A673 (cell line): ENCODE results near the gene NBPF3.

Experiments used
- EZH2 ChIP-seq: fragments of 200-600 bp; sonication (generic); IDR thresholded peaks from 2 replicates; pipeline ENCODE4 v1.6.1; 2017; ENCODE audit warnings: borderline replicate concordance, low read depth, mild to moderate bottlenecking, mixed read lengths, antibody characterized with exemption, low read length; ENCODE audit not compliant: poor library complexity, severe bottlenecking
- TF ChIP-seq, protein P1 (sequence below): fragments of 300-800, 200-600 bp; sonication (generic); conservative IDR thresholded peaks from 2 replicates; pipeline ENCODE4 v1.5.1; 2017; ENCODE audit warnings: low read depth, mild to moderate bottlenecking, antibody characterized with exemption, low read length, moderate library complexity, mixed read lengths

- TF ChIP-seq, protein P1, sequence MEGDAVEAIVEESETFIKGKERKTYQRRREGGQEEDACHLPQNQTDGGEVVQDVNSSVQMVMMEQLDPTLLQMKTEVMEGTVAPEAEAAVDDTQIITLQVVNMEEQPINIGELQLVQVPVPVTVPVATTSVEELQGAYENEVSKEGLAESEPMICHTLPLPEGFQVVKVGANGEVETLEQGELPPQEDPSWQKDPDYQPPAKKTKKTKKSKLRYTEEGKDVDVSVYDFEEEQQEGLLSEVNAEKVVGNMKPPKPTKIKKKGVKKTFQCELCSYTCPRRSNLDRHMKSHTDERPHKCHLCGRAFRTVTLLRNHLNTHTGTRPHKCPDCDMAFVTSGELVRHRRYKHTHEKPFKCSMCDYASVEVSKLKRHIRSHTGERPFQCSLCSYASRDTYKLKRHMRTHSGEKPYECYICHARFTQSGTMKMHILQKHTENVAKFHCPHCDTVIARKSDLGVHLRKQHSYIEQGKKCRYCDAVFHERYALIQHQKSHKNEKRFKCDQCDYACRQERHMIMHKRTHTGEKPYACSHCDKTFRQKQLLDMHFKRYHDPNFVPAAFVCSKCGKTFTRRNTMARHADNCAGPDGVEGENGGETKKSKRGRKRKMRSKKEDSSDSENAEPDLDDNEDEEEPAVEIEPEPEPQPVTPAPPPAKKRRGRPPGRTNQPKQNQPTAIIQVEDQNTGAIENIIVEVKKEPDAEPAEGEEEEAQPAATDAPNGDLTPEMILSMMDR, result no peak
- TF ChIP-seq EZH2, result no peak
Measured at GRCh38 chr1:21489146-21489545, 49.2 kb downstream of the NBPF3 start.
